MM.1S (cell line): ENCODE results near the gene IFT122.

ENCODE experiments used
- EZH2 ChIP-seq: fragments of 300-600 bp; sonication (generic); optimal IDR thresholded peaks from 2 replicates; pipeline ENCODE3; 2017; ENCODE audit warnings: low read depth, mild to moderate bottlenecking, antibody characterized with exemption, low read length, mixed read lengths
- EZH2phosphoT487 ChIP-seq: fragments of 300-600 bp; sonication (generic); IDR thresholded peaks from 2 replicates; pipeline ENCODE4 v1.6.1; 2018; ENCODE audit warnings: antibody characterized with exemption, low read length
- TF ChIP-seq, protein P1 (sequence below): fragments of 300-600 bp; sonication (generic); IDR thresholded peaks from 2 replicates; pipeline ENCODE4 v1.5.1; 2016; ENCODE audit warnings: antibody characterized with exemption, low read length, mixed read lengths

DNA sequence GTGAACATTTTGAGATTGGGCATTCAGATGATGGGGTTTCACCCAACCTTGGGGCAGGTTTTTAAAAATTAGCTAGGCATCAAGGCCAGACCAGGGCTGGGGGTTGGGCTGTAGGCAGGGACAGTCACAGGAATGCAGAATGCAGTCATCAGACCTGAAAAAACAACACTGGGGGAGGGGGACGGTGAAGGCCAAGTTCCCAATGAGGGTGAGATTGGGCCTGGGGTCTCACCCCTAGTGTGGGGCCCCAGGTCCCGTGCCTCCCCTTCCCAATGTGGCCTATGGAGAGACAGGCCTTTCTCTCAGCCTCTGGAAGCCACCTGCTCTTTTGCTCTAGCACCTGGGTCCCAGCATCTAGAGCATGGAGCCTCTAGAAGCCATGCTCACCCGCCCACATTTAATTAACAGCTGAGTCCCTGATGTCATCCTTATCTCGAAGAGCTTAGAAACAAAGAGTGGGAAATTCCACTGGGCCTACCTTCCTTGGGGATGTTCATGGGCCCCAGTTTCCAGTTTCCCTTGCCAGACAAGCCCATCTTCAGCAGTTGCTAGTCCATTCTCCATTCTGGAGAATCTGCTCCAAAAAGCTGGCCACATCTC, 94.5 kb downstream of the IFT122 start:
- TF ChIP-seq EZH2phosphoT487 (no peak), EZH2 (no peak)
- TF ChIP-seq, protein P1, sequence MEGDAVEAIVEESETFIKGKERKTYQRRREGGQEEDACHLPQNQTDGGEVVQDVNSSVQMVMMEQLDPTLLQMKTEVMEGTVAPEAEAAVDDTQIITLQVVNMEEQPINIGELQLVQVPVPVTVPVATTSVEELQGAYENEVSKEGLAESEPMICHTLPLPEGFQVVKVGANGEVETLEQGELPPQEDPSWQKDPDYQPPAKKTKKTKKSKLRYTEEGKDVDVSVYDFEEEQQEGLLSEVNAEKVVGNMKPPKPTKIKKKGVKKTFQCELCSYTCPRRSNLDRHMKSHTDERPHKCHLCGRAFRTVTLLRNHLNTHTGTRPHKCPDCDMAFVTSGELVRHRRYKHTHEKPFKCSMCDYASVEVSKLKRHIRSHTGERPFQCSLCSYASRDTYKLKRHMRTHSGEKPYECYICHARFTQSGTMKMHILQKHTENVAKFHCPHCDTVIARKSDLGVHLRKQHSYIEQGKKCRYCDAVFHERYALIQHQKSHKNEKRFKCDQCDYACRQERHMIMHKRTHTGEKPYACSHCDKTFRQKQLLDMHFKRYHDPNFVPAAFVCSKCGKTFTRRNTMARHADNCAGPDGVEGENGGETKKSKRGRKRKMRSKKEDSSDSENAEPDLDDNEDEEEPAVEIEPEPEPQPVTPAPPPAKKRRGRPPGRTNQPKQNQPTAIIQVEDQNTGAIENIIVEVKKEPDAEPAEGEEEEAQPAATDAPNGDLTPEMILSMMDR: no peak
